Hypothalamus (tissue), 51 donors: Measurements from ENCODE around the gene GPAM.
A peak's percentile ranks its signal among the peaks of the same experiment; 100 is the strongest.
"Not testable (repeated sequence)": the region's sequence is repeated elsewhere in the genome, so short reads cannot be mapped to it uniquely, and the experiment has no call there.

Experiments
- DNase-seq, 51 donors: peaks; one replicate each; lab custom pipeline; 2025; lab: John Stamatoyannopoulos, UW

Gene GPAM, protein sequence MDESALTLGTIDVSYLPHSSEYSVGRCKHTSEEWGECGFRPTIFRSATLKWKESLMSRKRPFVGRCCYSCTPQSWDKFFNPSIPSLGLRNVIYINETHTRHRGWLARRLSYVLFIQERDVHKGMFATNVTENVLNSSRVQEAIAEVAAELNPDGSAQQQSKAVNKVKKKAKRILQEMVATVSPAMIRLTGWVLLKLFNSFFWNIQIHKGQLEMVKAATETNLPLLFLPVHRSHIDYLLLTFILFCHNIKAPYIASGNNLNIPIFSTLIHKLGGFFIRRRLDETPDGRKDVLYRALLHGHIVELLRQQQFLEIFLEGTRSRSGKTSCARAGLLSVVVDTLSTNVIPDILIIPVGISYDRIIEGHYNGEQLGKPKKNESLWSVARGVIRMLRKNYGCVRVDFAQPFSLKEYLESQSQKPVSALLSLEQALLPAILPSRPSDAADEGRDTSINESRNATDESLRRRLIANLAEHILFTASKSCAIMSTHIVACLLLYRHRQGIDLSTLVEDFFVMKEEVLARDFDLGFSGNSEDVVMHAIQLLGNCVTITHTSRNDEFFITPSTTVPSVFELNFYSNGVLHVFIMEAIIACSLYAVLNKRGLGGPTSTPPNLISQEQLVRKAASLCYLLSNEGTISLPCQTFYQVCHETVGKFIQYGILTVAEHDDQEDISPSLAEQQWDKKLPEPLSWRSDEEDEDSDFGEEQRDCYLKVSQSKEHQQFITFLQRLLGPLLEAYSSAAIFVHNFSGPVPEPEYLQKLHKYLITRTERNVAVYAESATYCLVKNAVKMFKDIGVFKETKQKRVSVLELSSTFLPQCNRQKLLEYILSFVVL

DNA sequence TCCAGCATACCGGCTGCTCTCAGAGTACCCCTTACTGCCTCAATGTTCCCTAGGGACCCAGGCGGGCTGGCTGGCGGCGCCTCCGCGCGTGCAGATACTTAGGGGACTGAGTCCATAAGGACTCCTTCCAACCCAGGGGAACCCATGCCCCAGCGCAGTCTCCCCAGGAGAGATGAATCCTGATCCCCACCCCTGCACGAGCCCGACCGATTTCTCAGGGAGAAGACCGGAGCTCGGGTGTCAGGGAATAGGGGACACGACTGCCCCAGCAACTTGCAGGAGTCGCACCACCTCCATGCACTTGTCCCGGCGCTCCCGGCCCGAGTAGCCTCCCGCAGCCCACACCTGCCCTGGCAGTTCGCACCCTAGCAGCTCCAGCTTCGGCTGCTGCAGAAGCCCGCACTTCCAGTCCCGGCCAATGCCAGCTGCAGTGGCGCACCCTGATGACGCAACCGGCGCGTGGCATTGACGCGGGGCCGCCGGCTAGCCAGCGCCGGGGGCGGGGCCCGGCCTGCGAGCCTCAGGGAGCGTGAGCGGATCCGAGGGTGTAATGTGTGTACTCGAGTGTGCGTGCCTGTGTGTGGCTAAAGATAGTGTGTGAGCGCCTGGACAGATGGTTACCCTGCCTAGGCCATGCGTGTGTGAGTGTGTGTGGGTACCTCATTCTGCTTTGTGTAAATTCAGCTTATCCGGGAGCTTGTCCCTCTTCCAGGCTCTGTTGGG, at the start of gene GPAM:
TSS of gene GPAM (minus strand) at position 437 of the 723 bp plus-strand sequence. CDS start 1,981 bp downstream, outside the sequence.
- DNase-seq, result peak; percentile 55 to 98 (median 91)

DNA sequence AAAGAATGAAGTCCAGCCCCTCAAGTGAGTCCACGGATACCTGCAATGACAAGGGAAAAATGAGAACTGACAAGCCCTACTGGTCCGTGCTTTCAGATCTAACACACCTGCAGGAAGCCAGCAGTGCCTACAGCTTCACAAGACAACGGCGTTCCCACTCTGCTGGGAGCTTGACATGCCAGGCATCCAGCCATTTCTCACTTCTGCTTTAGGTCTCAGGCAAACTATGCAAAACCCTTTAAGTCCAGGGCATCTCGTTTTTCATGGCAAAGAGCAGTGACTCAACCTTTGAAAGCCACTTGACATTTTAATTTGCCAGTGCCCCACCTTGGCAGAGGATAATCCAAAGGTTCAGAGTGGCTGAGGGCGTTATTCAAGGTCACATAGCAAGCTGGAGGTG, 49.1 kb upstream of the GPAM start:
- peak in 1 of 51 donors; percentile 5 for DNase-seq

DNA sequence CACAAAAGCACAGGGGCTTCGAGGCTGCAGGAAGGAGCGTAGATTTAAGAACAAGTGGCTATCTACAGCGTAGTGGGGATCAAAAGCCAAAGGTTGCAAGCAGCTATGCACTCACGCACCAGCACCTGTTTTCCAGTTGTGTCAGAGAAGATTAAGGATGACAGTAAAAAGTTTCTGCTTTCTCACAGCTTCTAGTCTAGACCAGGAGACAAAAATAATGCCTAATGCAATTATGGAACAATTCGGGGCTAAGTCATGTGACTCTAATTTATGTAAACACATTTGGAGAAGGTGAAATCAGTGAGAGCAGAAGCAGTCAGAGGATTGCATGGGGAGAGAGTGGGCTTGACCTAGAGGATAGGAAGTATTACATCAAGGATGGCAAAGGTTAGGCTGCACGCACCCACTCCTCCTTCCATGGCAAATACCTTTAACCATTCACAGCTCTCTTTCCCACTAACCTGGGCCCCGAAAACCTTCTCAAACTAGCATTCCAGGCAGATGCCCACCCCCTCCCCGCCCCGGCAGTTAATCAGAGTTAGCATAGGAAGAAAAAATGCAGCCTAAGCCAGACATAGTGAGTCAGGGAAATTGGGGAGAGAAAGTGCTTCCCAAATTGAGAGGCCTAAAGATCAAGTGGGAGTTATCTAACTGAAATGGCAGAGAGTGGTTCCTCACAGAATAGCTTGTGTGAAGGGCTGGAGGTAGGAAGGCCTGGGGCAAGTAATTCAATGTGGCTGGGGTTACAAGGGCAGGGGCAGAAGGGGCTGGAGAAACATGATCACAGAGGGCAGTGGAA, 48.2 kb upstream of the GPAM start:
- DNase-seq, result no peak

DNA sequence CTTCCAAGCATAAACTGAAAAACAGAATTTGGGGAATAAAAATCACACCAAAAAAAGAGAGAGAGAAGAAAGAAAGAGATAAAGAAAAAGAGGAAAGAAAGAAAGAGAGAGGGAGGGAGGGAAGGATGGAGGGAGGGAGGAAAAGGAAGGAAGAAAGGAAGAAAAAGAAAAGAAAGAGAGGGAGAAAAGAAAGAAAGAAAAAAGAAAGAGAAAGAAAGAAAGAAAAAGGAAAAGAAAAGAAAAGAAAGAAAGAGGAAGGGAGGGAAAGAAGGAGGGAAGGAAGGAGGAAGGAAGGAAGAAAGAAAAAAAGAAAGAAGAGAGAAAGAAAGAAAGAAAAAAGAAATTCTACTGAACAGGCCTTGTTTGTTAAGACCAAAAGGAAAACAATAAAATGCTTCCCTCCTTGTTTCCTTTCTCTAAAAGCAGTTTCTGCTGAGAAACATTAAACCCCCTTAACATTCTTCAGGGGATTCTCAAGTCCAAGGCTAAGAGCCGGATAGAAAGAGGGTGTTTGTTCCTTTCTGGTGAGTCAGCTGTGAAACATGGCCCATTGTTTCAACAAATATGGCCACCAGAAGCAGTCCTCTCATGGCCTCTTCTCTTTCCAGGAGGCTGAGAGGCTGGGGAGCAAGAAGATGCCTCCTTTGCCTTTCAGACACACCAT, 46.9 kb upstream of the GPAM start:
- no peak for DNase-seq

DNA sequence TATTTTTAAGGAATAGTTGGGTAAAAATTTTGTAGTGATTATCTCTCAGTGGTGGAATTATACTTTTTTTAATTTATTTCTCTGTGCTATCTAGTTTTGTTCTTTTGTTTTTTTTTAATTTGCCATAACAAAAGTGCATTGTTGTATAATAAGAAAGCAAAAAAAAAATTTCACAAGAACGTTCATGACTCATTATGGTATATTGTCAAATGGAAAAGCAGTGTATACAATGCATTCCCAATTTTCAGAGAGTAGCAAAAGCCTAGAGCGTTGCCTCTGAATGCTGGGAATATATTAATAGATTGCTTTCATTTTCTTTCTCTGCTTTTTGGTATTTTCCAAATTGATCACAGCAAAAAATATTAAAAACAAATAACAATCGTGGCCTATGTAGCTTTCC, 46.3 kb upstream of the GPAM start:
- DNase-seq, result no peak

DNA sequence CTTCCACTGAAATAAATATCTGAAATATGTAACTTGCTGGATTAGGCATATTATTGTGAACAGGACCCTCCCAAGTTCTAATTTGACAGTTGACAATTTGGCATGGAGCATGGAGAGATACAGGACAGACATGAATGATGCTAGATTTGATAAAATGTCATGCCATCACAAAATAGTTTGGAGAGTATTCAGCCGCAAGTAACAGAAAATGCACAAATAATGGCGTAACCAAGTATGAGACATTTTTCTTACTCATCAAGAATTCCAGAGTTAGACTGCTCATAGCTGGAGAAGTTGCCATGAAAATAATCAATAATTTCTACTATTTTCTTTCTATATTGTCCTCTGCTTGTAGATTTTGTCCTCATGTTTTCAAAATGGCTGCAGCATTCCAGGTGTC, 45.5 kb upstream of the GPAM start:
- DNase-seq, result no peak

DNA sequence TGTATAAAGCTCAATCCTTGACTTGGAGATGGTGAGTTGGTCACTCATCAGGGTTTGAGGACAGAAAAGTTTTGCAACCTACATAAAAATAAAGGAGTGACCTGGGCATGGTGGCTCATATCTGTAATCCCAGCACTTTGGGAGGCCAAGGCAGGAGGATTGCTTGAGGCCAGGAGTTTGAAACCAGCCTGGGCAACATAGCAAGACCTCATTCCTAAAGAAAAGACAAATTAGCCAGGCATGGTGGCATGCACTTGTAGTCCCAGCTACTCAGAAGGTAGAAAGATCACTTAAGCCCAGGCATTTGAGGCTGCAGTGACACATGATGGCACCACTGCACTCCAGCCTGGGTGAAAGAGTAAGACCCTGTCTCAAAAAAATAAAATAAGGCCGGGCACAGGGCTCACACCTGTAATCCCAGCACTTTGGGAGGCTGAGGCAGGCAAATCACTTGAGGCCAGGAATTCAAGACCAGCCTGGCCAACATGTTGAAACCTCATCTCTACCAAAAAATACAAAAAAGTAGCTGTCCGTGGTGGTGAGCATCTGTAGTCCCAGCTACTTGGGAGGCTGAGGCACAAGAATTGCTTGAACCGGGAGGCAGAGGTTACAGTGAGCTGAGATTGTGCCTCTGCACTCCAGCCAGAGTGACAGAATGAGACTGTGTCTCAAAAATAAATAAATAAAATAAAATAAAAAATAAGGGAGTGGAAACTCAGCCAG, 45.0 kb upstream of the GPAM start:
- DNase-seq, result not testable (repeated sequence)

DNA sequence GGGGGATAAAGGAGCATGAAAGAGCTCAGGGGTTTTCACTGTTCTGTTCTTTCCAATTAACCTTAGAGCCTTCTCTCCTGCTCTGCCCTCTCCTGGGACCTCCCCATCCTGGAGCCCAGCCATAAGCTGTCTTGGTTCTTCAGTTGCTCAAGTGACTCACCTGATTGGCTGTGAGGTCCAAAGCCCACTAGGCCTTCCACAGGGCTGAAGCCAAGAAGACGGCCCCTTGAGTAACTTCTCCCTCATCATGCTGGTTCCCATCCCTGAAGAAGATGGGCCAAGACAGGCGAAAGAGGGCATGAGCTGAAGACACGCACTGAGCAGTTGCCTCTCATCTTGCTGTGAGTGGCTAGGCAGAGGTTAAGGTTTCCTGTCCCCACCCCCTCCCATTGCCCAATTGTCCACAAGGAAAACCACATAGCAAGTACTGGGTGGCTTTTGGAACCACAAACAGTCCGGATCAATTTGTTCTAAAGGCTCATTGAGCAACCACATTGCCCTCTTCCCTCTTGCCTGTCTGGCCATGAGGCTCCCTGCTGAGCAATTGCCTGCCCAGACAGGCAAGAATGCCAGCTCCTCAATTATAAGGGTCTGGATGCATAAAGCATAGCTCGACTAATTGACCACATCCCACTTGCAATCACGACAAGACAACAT, 43.9 kb upstream of the GPAM start:
- DNase-seq, result peak in 1 of 51 donors; percentile 22

DNA sequence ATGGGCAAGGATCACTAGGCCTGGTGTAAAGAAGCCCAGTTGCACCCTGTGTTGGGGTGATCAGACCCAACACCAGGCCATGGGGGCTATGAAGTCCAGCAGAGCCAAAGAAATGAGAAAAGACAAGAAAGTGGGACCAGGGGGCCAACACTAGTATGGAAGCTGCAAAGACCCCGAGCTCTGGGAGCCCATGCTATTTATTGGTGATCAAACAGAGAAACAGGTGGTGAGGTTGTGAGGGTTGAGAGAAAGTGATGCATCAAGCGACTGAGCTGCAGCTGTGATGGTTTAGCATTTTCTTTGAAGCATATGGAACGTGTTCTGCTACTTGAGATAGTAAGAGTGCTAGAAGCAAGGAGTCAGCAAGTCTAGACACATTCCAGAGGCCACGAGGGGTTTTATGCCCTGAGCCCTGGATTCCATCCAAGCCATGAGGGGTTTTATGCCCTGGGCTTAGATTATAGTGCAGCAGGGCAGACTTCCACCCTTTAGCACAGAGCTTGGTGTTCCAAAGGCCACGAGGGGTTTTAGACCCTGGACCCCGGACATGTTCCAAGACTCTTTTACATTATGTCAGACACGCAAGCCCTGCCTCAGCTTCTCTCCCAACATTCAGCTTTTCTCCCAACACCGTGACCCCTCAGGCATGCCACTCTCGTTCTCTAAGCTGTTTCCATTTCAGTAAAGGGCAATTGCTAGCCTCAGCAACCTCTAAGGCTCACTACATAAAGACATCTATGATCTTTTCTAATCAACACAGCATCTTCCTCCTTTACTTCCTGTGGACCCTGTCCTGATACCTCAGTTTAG, 43.1 kb upstream of the GPAM start:
- DNase-seq, result no peak

DNA sequence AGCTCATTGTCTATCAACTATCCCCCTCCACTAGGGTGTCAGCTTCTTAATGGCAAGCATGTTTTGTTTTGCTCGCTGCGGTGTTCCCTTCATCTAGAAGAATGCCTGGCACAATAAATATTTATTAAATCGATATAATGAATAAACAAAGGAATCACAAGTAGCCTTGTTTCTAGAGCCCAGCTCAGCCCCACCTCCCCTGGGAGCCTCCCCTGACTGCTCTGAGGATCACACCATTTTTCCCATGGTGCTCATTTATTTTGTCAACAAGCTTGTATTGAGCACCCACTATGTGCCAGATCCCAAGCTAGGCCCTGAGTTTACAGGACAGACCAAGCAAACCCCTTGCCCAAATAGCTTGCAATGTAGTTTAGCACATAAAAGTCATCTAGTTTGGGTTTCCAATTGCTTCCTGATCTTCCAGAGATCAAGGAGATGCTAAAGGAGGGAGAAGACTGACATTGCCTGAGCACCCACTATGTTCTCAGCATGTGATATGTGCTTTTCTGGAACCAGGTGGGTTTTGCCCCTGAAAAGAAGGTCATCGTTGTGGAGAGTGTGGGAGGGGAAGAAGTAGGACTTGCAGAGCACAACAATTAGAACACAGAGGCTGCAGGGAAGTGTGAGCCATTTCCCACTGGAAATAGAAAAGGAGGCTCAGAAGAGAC, 42.3 kb upstream of the GPAM start:
- DNase-seq, result no peak

DNA sequence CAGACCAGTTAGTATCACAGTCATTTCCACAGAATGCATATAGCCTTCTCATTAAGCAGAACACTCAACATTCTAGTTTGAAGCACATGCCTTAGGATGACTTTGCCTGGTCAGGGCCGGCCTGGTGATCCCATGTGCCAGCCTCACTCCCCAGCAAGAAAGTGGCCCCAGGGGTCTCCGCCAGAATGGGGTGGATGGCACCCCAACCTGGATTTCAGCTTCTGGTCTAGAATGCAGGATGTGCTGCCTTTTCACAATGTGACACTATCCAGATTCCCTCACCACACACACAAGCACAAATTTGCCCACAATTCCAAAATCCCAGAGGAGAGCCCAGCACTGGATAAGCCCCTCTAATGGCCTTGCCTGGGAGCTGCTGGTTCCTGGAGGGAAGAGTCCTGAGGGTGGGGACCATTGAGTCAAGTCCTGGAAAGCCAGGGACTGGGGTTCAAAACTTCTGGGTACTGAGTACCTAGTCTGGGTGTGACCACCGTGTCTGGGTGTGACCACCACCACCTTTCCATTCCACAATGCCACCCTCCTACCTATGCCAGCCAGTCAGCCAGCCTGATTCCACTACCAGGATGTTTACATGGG, 41.5 kb upstream of the GPAM start:
- no peak for DNase-seq

DNA sequence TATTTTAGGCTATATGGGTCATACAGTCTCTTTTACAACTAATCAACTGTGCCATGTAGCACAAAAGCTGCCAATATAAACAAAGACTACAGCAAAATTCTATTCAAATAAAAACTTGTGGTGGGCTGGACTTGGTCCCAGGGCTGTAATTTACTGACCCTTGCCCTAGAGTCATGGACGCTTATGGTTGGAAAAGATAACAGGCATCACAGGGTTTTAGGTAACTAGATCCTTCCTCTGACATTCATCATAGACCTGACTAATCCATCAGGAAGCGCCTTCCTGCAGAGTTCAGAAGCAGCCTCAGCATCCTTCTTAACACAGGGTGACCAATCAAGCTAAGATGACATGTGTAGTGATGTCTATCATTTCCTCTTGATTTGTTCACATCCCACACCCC, 40.2 kb upstream of the GPAM start:
- DNase-seq, result no peak

DNA sequence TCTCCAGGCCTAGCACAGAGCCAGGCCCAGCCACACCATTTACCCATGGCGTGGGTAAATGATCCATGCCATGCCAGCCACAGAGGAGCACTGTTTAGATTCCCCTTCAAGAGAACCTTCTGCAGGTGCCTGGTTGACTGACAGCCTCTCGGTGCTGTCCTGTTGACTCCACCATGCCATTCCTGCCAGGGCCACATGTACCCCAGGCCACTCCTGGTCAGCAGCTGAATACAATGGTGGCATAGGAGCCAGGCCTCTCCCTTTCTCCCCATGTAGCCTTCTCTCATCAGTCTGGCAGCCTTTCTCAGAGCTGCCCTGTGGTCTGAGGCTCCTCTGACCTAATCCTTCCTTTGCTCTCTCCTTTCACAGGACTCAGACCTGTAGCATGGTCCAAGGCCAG, 39.2 kb upstream of the GPAM start:
- no peak for DNase-seq

DNA sequence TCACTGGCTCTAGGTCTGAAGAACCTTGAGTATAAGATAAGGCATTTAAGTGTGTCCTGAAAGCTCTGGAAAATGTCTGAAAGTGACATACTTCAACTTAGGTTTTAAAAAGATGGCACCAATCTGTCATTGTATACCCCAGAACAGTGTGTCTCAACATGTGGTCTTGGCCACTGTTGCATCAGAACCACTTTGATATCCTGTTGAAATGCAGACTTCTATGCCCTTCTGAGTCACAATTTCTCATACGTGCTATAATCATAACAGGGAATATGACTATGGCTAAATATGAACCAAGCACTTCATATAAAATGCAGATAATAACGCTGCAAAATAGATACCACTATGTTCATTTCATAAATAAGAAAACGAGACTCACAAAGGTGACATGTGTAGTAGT, 38.0 kb upstream of the GPAM start:
- no peak for DNase-seq

DNA sequence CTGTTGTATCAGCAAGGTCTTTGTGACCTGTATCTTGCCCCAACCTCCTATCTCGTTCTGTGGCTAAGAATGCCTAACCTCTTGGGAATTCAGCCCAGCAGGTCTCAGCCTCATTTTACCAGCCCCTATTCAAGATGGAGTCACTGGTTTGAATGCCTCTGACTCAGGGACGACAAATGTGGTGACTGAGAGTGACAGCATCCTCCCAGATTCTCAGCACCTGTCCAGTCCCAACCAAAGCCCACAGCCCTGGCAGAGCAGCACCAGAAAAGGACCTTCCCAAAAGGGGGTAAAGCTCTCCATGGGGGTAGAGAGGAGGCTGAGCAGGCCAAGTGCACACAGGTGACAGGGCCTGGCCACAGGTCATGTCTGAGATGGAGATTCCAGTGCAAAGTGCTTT, 35.4 kb upstream of the GPAM start:
- no peak for DNase-seq

DNA sequence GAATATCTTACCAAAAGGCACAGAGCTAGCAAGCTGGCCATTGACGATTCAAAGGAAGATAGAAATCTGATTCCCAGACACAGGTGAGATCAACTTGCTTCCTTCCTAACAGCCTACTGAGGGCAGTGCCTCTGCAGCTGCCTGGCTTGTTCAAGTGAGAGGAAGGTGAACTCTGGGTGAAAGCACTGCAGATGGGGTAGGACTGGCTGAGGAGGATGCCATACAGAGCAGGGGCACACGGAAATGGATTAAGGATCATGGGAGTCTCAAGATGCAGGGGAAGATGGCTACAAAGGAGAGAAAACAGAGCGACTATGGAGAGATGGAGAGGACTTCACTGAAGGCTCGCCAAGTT, 34.4 kb upstream of the GPAM start:
- no peak for DNase-seq
